NCI-H187 (cell line): ENCODE data around the gene TMEM51.
"Not testable (repeated sequence)": the region's sequence is repeated elsewhere in the genome, so short reads cannot be mapped to it uniquely, and the experiment has no call there.

ENCODE experiments used
- DNase-seq, 2 experiments: peaks; one replicate each; lab custom pipeline; 2025; lab: John Stamatoyannopoulos, UW

The TMEM51 gene

DNA sequence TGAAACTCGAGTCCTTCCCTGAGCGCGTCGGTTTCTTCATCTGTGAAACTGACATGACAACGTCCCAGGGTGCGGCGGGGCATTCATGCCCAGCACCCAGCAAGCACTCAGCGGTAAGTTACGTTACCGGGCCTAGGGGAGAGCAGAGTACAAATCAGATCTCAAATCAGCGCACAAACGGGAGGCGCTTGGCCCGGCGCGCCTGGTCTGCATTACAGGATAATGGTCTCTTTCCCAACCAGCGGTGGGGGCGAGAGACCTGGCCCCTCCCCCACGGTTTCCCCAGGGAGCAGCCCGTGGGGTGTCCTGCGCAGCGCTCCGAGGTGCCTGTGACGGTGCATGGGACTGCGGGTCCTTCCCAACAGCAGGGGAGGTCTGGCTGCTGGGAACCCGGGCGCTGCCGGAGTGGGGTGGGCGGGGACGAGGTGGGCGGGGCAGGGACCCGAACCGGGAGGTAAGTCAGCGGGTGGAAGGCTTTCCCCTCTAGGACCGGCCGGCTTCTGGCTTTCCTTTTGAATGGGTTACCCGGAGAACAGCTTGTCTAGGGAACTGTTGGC is 1.0 kb downstream of the TMEM51 start:
- DNase-seq = no peak

GRCh38 chr1:15155191-15155590 is 1.6 kb downstream of the TMEM51 start:
- no peak for DNase-seq

DNA sequence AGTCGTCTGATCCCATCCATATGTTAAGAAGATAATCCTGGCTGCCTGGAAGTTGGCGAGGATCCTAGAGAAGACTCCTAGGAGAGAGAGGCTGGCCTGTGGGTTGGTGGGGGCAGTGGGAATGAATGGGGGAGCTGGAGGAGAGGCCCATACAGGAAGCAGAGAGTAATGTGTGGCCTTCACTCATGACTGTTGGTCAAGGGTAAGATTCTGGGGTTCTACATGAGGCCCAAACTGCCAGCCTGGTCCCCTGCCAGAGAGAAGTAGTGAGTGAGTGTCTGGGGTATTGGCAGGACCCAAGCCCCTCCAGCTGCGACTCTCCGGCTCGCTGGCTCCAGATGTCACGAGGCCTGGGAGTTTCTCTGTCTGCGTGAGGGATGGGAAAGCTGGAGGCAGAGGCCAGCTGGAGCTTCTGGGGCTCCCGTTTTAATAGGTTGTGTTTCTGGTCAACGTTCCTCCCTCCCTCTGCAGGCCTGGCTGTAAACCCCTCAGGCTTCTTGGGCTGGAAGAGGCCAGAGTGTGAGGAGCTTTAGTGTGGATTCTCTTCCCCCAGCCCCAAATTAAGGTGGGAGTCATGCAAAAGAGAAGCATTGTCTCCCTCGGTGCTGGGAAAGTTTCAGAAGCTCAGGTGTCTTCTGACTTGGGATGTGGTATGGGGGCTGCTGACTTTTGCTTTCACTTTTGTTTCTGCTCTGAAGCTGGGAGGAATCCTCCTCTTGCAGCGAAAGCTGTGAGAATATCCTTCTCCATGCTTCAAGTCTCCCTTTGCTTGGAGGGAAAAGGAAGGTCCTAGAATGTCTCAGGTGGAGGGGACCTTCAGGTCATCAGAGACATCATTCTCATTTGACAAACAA is 2.6 kb downstream of the TMEM51 start:
- DNase-seq = no peak

GRCh38 chr1:15156807-15157380 is 3.3 kb downstream of the TMEM51 start:
- no peak for DNase-seq

GRCh38 chr1:15157524-15158399 is 4.2 kb downstream of the TMEM51 start:
- DNase-seq = no peak

DNA sequence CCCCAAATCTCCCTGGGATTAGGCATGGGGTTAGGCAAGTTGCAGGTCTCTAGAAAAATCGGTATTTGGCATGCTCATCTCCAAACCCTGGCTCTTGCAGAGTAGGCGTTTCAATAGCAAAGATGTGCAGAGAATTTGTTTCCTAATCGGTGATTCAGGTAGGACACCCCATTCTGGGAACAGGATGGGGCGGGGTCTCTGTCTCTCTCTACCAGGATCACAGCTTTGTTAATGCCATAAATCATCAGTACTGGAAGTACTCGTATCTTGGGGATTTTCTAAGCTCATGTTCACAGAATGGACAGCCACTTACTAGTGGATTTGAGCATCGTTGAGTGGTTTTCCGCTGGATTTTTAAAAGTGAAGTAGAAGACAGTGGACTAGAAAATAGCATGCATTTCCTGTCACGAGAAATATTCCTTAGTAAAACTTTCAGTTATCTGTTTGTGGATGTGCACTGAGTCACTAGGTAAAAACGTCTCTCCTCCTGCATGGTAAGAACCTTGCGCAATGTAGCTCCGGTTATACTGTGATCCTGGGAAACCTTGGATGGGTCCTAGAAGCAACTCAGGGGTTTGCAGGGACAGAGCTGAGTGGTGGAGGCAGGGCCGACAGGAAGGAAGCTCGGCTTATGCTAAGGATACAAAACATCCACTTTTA is 5.1 kb downstream of the TMEM51 start:
- no peak for DNase-seq

GRCh38 chr1:15159166-15159555 is 5.6 kb downstream of the TMEM51 start:
- no peak for DNase-seq

GRCh38 chr1:15160626-15161025 is 7.1 kb downstream of the TMEM51 start:
- no peak for DNase-seq

GRCh38 chr1:15167386-15167785 is 13.8 kb downstream of the TMEM51 start:
- no peak for DNase-seq

GRCh38 chr1:15168479-15168878 is 14.9 kb downstream of the TMEM51 start:
- DNase-seq = no peak

GRCh38 chr1:15170071-15170470 is 16.5 kb downstream of the TMEM51 start:
- no peak for DNase-seq

DNA sequence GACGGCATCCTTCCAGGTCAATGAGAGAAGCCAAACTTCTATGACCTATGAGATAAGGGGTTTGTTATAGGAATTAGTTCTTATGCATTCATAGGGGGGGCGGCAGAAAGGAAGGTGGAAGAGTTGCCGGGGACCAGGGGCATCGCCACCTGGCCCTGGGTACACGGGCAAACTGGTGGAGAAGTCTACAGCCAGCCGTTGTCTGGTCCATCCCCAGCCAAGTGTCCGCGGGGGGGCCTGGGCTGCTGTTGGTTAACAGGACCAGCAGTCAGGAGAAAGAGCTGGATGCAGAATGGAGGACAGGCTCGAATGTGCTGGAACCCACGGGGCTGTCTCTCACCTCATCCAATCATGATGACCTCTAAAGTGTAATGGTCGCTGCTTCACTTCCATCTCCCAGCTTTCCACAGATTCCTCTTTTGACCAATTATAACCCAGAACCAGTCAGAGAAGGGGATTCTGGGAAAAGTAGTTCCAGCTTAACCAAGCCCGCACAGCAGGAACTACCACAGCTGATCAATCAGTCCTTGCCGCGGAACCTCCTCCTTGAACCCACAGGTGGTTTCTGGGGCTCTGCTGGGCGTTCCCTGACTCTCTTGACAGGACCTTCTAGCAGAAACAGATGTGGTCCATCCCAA is 17.8 kb downstream of the TMEM51 start:
- no peak for DNase-seq

- no peak for DNase-seq
Measured at GRCh38 chr1:15172405-15173259, 19.1 kb downstream of the TMEM51 start.

DNA sequence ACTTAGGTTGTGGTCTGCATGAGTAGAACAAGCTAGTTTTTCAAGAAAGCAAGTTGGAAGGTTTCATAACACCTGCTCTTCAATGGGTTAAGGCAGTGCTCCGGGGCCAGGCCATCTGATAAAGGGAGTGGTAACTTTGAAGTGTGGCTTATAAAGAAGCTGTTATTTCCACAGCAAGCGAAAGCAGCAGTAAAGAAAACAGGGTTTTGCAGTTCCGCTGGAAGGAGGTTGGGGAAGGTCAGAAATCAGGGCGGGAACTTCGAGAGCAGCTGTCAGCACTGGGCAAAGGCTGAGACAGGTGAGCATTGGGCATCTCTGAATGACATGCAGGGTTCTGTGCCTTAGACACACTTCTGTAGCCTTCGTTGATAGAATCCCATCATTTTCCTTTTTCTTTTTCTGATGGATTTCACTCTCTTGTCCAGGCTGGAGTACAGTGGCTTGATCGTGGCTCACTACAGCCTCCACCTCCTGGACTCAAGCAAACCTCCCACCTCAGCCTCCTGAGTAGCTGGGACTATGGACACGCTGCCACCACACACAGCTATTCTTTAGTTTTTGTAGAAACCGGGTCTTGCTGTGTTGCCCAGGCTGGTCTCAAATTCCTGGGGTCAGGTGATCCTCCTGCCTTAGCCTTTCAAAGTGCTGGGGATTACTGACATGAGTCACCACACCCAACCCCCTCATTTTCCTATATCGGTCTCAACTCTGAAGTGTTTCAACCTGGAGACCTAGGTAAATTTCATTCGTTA is 20.5 kb downstream of the TMEM51 start:
- DNase-seq = no peak

DNA sequence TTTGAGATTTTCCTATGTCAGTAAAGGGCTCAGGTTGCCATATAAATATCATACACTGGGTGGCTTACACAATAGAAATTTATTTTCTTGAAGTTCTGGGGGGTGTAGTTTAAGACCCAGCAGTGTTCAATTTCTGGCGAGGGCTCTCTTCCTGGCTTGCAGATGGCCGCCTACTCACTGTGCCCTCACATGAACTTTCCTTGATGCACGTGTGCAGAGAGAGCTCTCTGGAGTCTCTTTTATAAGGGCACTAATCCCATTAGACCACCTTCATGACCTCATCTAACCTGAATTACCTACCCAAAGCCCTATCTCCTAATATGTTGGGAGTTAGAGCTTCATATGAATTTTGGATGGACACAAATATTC is 21.1 kb downstream of the TMEM51 start:
- no peak for DNase-seq

GRCh38 chr1:15175324-15176094 is 22.0 kb downstream of the TMEM51 start:
- not testable (repeated sequence) for DNase-seq

DNA sequence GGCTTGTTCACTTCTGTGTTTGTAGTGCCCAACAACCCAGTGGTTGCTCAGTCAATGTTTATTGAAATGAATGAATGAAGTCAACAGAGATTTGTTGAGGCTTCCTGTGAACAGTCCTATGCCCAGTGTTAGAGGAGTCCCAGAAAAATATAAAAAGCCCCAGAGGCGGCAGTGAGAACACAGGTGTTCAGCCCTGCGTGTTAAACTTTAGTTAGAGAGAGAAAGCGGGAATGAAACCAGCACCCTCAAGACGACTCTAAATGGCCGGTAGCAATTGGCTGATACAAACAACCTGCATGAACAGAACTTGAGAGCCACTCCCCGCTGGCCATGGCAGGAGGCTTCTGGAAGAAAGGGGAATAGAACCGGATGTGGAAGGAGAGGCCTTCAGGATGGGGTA is 22.6 kb downstream of the TMEM51 start:
- DNase-seq = no peak

- no peak for DNase-seq
Measured at GRCh38 chr1:15176898-15177665, 23.5 kb downstream of the TMEM51 start.
